ENCODE results near the gene PI4KA. TPM values are rescaled to one million over a fixed set of nuclear protein-coding genes. Genes with fewer than 3 reads are reported as not detected.

PI4KA gene
- total and polyA plus RNA-seq, 2 donors: 32.5 to 64.0 TPM

DNA sequence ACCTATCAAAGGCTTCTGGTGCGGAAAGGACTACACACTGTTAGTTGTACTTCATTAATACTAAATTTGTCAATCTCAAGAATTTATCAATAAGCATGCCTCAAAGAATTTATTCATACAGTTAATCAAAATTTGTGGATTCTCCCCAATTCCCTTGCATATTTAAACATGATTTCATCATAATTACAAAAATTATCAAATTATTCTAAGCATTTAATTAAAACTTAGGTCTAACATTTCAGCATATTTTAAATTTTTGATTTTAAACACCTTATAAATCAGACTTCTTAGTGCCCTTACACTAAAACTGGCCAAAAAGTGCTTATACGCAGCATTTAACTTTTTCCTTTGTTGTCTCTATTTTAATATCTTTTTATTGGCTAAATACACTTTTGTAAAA, 98.5 kb downstream of the PI4KA start:
- no peak overlapping the region for H3K27ac ChIP-seq (ENCODE audit: low read depth in 1 of 2, low read length in 1 of 2)
- no peaks in the 10 kb centered on the region for H3K4me1 ChIP-seq (ENCODE audit: control insufficient read depth in 2 of 2, insufficient read depth in 2 of 2, low read length in 2 of 2)
- no peaks in the 10 kb centered on the region for H3K27me3 ChIP-seq (ENCODE audit: control insufficient read depth in 2 of 2, insufficient read depth in 1 of 2, low read length in 1 of 2)
- no peak overlapping the region for H3K4me3 ChIP-seq (ENCODE audit: low read length in 2 of 2)
- H3K9me3 ChIP-seq (ENCODE audit: control insufficient read depth in 2 of 2, insufficient read depth in 1 of 2, low read length in 1 of 2): no peaks in the 10 kb centered on the region
- WGBS: 99% methylated on average over 2 of the region's 2 CpGs
- DNase-seq (ENCODE audit: low read depth in 6 of 9, low spot score in 9 of 9): no peak
- peaks cover 48 to 54% of the 10 kb centered on the region in 2 donors for H3K36me3 ChIP-seq (ENCODE audit: control insufficient read depth in 2 of 2, insufficient read depth in 2 of 2, low read length in 1 of 2)

DNA sequence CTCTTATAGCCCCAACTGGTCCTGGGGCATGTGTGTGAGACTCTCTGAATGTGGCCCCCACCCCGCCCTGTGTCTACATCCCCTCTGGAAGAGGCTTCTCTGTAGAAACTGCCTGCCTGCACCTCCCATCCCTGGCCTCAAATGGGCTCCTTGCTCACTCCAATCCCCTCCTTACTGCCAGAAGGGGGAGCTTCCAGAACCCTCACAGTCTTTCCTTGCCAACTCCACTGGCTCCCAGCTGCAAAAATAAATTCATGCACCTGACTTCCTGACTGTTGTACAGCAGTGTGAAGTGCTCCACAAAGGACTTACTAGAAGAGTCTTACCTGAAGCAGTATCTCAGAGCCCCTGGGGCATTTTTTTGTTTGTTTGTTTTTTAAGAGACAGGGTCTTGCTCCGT, 99.9 kb downstream of the PI4KA start:
- Histone ChIP-seq H3K4me1 (ENCODE audit: control insufficient read depth in 2 of 2, insufficient read depth in 2 of 2, low read length in 2 of 2) (no peaks in the 10 kb centered on the region), H3K27me3 (ENCODE audit: control insufficient read depth in 2 of 2, insufficient read depth in 1 of 2, low read length in 1 of 2) (no peaks in the 10 kb centered on the region), H3K27ac (ENCODE audit: low read depth in 1 of 2, low read length in 1 of 2) (no peak overlapping the region), H3K4me3 (ENCODE audit: low read length in 2 of 2) (no peak overlapping the region), H3K9me3 (ENCODE audit: control insufficient read depth in 2 of 2, insufficient read depth in 1 of 2, low read length in 1 of 2) (no peaks in the 10 kb centered on the region), H3K36me3 (ENCODE audit: control insufficient read depth in 2 of 2, insufficient read depth in 2 of 2, low read length in 1 of 2) (peaks cover 34 to 47% of the 10 kb centered on the region in 2 donors)
- WGBS: 96% methylated on average over 2 of the region's 2 CpGs
- DNase-seq (ENCODE audit: low read depth in 6 of 9, low spot score in 9 of 9): no peak

DNA sequence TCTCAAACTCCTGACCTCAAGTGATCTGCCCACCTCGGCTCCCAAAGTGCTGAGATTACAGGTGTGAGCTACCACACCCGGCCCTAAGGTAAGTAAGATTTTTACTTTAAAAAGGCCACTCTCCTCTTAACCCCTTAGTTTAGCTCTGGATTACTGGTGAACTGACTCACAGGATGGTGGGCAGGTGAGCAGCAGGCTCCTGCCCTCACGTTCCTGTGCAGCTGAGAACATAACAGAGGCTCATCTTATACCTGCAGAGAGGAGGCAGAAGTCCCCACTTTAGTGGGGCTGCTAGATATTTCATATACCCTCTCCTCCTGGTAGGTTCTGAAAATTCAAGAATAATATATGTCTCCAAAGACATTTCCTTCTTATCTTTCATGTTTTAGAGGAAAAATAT, 101.8 kb downstream of the PI4KA start:
- H3K27ac ChIP-seq (ENCODE audit: low read depth in 1 of 2, low read length in 1 of 2): no peak overlapping the region
- H3K4me3 ChIP-seq (ENCODE audit: low read length in 2 of 2): no peak overlapping the region
- no peaks in the 10 kb centered on the region for H3K27me3 ChIP-seq (ENCODE audit: control insufficient read depth in 2 of 2, insufficient read depth in 1 of 2, low read length in 1 of 2)
- H3K36me3 ChIP-seq (ENCODE audit: control insufficient read depth in 2 of 2, insufficient read depth in 2 of 2, low read length in 1 of 2): peaks cover 35 to 45% of the 10 kb centered on the region in 2 donors
- peaks cover 0 to 2% of the 10 kb centered on the region in 2 donors for H3K4me1 ChIP-seq (ENCODE audit: control insufficient read depth in 2 of 2, insufficient read depth in 2 of 2, low read length in 2 of 2)
- no peak for DNase-seq (ENCODE audit: low read depth in 6 of 9, low spot score in 9 of 9)
- WGBS: 97% methylated on average over 3 of the region's 3 CpGs
- no peaks in the 10 kb centered on the region for H3K9me3 ChIP-seq (ENCODE audit: control insufficient read depth in 2 of 2, insufficient read depth in 1 of 2, low read length in 1 of 2)

DNA sequence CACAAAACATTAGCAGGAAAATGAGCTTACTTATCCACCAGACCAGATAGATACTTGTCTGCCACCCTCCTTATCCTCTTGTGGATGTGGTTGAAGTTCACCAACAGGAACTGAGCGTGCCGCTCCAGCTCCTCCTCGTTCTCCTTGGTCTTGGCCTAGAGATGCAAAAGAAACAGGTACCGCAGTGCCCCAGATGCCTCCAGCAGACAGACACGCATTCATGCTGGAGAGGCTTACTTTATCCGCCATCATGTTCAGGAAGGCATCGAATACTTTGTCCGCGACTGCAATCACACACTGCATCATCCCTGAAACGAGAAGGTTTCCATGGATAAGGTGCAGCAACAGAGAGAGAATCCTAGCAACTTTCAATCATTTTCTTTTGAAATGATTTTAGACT, 105.7 kb downstream of the PI4KA start:
- DNase-seq (ENCODE audit: low read depth in 6 of 9, low spot score in 9 of 9): no peak
- Histone ChIP-seq H3K4me3 (ENCODE audit: low read length in 2 of 2) (no peak overlapping the region), H3K27me3 (ENCODE audit: control insufficient read depth in 2 of 2, insufficient read depth in 1 of 2, low read length in 1 of 2) (no peaks in the 10 kb centered on the region), H3K27ac (ENCODE audit: low read depth in 1 of 2, low read length in 1 of 2) (no peak overlapping the region), H3K36me3 (ENCODE audit: control insufficient read depth in 2 of 2, insufficient read depth in 2 of 2, low read length in 1 of 2) (peaks cover 51 to 58% of the 10 kb centered on the region in 2 donors), H3K9me3 (ENCODE audit: control insufficient read depth in 2 of 2, insufficient read depth in 1 of 2, low read length in 1 of 2) (no peaks in the 10 kb centered on the region), H3K4me1 (ENCODE audit: control insufficient read depth in 2 of 2, insufficient read depth in 2 of 2, low read length in 2 of 2) (peaks cover 0 to 2% of the 10 kb centered on the region in 2 donors)
- WGBS: over 99% methylated on average over 10 of the region's 10 CpGs

GRCh38 chr22:20752104-20752741, 106.4 kb downstream of the PI4KA start:
- WGBS: 97% methylated on average over 7 of the region's 7 CpGs
- no peaks in the 10 kb centered on the region for H3K27me3 ChIP-seq (ENCODE audit: control insufficient read depth in 2 of 2, insufficient read depth in 1 of 2, low read length in 1 of 2)
- peaks cover 0 to 2% of the 10 kb centered on the region in 2 donors for H3K4me1 ChIP-seq (ENCODE audit: control insufficient read depth in 2 of 2, insufficient read depth in 2 of 2, low read length in 2 of 2)
- DNase-seq (ENCODE audit: low read depth in 6 of 9, low spot score in 9 of 9): no peak
- no peak overlapping the region for H3K4me3 ChIP-seq (ENCODE audit: low read length in 2 of 2)
- H3K9me3 ChIP-seq (ENCODE audit: control insufficient read depth in 2 of 2, insufficient read depth in 1 of 2, low read length in 1 of 2): no peaks in the 10 kb centered on the region
- no peak overlapping the region for H3K27ac ChIP-seq (ENCODE audit: low read depth in 1 of 2, low read length in 1 of 2)
- peaks cover 58 to 63% of the 10 kb centered on the region in 2 donors for H3K36me3 ChIP-seq (ENCODE audit: control insufficient read depth in 2 of 2, insufficient read depth in 2 of 2, low read length in 1 of 2)

- 97% methylated on average over 18 of the region's 18 CpGs for WGBS
Measured at GRCh38 chr22:20751185-20751851, 107.3 kb downstream of the PI4KA start.

GRCh38 chr22:20750461-20751184, 108.0 kb downstream of the PI4KA start:
- no peak overlapping the region for H3K27ac ChIP-seq (ENCODE audit: low read depth in 1 of 2, low read length in 1 of 2)
- no peak overlapping the region for H3K4me3 ChIP-seq (ENCODE audit: low read length in 2 of 2)
- H3K27me3 ChIP-seq (ENCODE audit: control insufficient read depth in 2 of 2, insufficient read depth in 1 of 2, low read length in 1 of 2): no peaks in the 10 kb centered on the region
- no peaks in the 10 kb centered on the region for H3K9me3 ChIP-seq (ENCODE audit: control insufficient read depth in 2 of 2, insufficient read depth in 1 of 2, low read length in 1 of 2)
- WGBS: 88% methylated on average over 9 of the region's 9 CpGs
- no peak for DNase-seq (ENCODE audit: low read depth in 6 of 9, low spot score in 9 of 9)
- peaks cover 71 to 72% of the 10 kb centered on the region in 2 donors for H3K36me3 ChIP-seq (ENCODE audit: control insufficient read depth in 2 of 2, insufficient read depth in 2 of 2, low read length in 1 of 2)
- H3K4me1 ChIP-seq (ENCODE audit: control insufficient read depth in 2 of 2, insufficient read depth in 2 of 2, low read length in 2 of 2): peaks cover 0 to 2% of the 10 kb centered on the region in 2 donors

More at GRCh38 chr22:20751185-20751851, 107.3 kb downstream of the PI4KA start:
- Histone ChIP-seq H3K9me3 (ENCODE audit: control insufficient read depth in 2 of 2, insufficient read depth in 1 of 2, low read length in 1 of 2) (no peaks in the 10 kb centered on the region), H3K36me3 (ENCODE audit: control insufficient read depth in 2 of 2, insufficient read depth in 2 of 2, low read length in 1 of 2) (peaks cover 67 to 71% of the 10 kb centered on the region in 2 donors), H3K4me1 (ENCODE audit: control insufficient read depth in 2 of 2, insufficient read depth in 2 of 2, low read length in 2 of 2) (peaks cover 0 to 2% of the 10 kb centered on the region in 2 donors), H3K4me3 (ENCODE audit: low read length in 2 of 2) (no peak overlapping the region), H3K27me3 (ENCODE audit: control insufficient read depth in 2 of 2, insufficient read depth in 1 of 2, low read length in 1 of 2) (no peaks in the 10 kb centered on the region), H3K27ac (ENCODE audit: low read depth in 1 of 2, low read length in 1 of 2) (no peak overlapping the region)
- no peak for DNase-seq (ENCODE audit: low read depth in 6 of 9, low spot score in 9 of 9)

- H3K9me3 ChIP-seq (ENCODE audit: control insufficient read depth in 2 of 2, insufficient read depth in 1 of 2, low read length in 1 of 2): no peaks in the 10 kb centered on the region
- H3K4me3 ChIP-seq (ENCODE audit: low read length in 2 of 2): no peak overlapping the region
- DNase-seq (ENCODE audit: low read depth in 6 of 9, low spot score in 9 of 9): no peak
- peak overlapping the region in 1 of 2 donors; percentile 56 for H3K27ac ChIP-seq (ENCODE audit: low read depth in 1 of 2, low read length in 1 of 2)
- peaks cover 0 to 2% of the 10 kb centered on the region in 2 donors for H3K4me1 ChIP-seq (ENCODE audit: control insufficient read depth in 2 of 2, insufficient read depth in 2 of 2, low read length in 2 of 2)
- H3K36me3 ChIP-seq (ENCODE audit: control insufficient read depth in 2 of 2, insufficient read depth in 2 of 2, low read length in 1 of 2): peaks cover 81 to 82% of the 10 kb centered on the region in 2 donors
- H3K27me3 ChIP-seq (ENCODE audit: control insufficient read depth in 2 of 2, insufficient read depth in 1 of 2, low read length in 1 of 2): no peaks in the 10 kb centered on the region
- 97% methylated on average over 3 of the region's 3 CpGs for WGBS
Measured at GRCh38 chr22:20749453-20749852, 109.2 kb downstream of the PI4KA start.

All from thymus (tissue), 11 donors.